ENCODE results near the gene POGZ. TPM values are rescaled to one million over a fixed set of nuclear protein-coding genes. Genes with fewer than 3 reads are reported as not detected.

The POGZ gene
- total and polyA plus RNA-seq, 2 of the 4 experiments (the other 2 are of a cell fraction) = 20.8 to 33.5 TPM

DNA sequence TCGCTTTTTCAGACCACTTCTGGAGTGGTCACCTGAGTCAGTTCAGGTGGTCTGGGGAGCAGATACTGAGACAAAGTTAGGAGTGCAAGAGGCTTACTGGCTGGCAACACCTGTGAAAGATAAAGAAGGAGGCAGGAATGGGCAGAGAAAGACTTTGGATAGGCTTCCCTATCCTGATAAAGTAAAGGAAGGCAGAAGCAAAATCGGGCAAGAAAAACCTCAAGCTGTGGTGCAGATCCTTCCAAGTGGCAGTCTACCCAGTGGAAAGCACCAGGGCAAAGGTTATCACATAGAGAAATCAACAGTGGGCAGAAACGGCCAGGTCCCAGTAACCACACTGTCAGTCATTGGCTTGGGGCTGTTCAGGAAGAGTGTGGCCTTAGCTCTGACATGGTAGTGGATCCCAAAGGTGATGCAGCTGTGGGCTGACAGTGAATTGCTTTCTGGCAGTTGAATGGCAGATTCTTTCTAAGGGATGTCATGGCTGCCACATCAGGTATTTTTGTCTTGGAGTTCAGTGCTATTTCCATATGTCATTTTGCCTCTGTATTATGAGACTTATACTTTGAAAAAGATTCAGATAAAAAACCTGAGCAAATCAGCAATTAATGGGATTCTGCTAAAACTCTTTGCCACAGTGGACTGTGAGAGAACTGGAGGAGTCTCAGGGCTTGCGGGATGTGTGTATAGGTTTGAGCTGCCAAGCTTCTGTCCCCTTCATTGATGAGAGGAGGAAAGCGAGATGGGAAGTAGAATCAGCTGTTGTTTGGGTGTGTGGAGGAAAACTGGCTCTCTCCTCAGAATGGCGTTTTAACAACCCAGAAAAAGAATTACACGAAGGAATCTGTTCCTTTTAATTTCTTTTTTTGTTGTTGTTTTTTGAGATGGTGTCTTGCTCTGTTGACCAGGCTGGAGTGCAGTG, 43.8 kb upstream of the POGZ start:
- no peak overlapping the region for H3K56ac ChIP-seq (ENCODE audit: extremely low read depth, insufficient read depth, low read length)
- ChIA-PET POLR2A (ENCODE audit: unreplicated experiment) (no interaction called here), CTCF (interaction anchor here (0.6 kb wide), 1 partner anchor 197 kb away, joined by 4 read pairs; no protein-coding TSS in a partner anchor)
- no peaks in the 10 kb centered on the region for H4K20me1 ChIP-seq (ENCODE audit: insufficient read depth, low read length)
- H2BK120ac ChIP-seq (ENCODE audit: low read depth, low read length) = no peak overlapping the region
- no peaks in the 10 kb centered on the region for H3K79me1 ChIP-seq (ENCODE audit: low read depth in 1 of 2, low read length in 2 of 2)
- no peak overlapping the region for H3K9ac ChIP-seq (ENCODE audit: low read depth, low read length)
- no peak overlapping the region for H3K23ac ChIP-seq (ENCODE audit: low read depth, low read length)
- ATAC-seq (ENCODE audit: low read depth) = no peak
- H3K14ac ChIP-seq (replicated peaks; ENCODE audit: low read depth, low read length) = no peak overlapping the region
- no peak overlapping the region for H3K4ac ChIP-seq (ENCODE audit: low read depth, low read length)
- H3K27ac ChIP-seq (ENCODE audit: insufficient read depth, low read length) = no peak overlapping the region
- H3K9me3 ChIP-seq (ENCODE audit: control insufficient read depth, insufficient read depth, low read length) = no peaks in the 10 kb centered on the region
- no peak overlapping the region; the same call in 1 of the 2 replicates for H2AK5ac ChIP-seq (ENCODE audit: low read depth, low read length)
- TF ChIP-seq, protein P1, sequence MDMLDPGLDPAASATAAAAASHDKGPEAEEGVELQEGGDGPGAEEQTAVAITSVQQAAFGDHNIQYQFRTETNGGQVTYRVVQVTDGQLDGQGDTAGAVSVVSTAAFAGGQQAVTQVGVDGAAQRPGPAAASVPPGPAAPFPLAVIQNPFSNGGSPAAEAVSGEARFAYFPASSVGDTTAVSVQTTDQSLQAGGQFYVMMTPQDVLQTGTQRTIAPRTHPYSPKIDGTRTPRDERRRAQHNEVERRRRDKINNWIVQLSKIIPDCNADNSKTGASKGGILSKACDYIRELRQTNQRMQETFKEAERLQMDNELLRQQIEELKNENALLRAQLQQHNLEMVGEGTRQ (IDR thresholded peaks at IDR 0.05; ENCODE audit: low read depth, low read length) = no peak
- no peak for TF ChIP-seq CHD1 (IDR thresholded peaks at IDR 0.05; ENCODE audit: low read depth, low read length)
- TF ChIP-seq MXI1 (IDR thresholded peaks at IDR 0.05; ENCODE audit: borderline replicate concordance, low read depth, low read length) = no peak
- TF ChIP-seq BHLHE40 (IDR thresholded peaks at IDR 0.05; ENCODE audit: low read depth, low read length) = no peak
- TF ChIP-seq, protein P2, sequence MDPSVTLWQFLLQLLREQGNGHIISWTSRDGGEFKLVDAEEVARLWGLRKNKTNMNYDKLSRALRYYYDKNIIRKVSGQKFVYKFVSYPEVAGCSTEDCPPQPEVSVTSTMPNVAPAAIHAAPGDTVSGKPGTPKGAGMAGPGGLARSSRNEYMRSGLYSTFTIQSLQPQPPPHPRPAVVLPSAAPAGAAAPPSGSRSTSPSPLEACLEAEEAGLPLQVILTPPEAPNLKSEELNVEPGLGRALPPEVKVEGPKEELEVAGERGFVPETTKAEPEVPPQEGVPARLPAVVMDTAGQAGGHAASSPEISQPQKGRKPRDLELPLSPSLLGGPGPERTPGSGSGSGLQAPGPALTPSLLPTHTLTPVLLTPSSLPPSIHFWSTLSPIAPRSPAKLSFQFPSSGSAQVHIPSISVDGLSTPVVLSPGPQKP (IDR thresholded peaks at IDR 0.05; ENCODE audit: borderline replicate concordance, low read depth, low read length) = no peak
- TF ChIP-seq RFX5 (IDR thresholded peaks at IDR 0.05; ENCODE audit: low read depth, low read length) = no peak
- TF ChIP-seq, protein P3, sequence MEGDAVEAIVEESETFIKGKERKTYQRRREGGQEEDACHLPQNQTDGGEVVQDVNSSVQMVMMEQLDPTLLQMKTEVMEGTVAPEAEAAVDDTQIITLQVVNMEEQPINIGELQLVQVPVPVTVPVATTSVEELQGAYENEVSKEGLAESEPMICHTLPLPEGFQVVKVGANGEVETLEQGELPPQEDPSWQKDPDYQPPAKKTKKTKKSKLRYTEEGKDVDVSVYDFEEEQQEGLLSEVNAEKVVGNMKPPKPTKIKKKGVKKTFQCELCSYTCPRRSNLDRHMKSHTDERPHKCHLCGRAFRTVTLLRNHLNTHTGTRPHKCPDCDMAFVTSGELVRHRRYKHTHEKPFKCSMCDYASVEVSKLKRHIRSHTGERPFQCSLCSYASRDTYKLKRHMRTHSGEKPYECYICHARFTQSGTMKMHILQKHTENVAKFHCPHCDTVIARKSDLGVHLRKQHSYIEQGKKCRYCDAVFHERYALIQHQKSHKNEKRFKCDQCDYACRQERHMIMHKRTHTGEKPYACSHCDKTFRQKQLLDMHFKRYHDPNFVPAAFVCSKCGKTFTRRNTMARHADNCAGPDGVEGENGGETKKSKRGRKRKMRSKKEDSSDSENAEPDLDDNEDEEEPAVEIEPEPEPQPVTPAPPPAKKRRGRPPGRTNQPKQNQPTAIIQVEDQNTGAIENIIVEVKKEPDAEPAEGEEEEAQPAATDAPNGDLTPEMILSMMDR (conservative IDR thresholded peaks at IDR 0.05; ENCODE audit: low read depth, low read length) = no peak
- no peak for TF ChIP-seq SMC3 (IDR thresholded peaks at IDR 0.05; ENCODE audit: low read depth, low read length)
- dilution Hi-C loops (cut with HindIII; ENCODE audit: low sequenced_read_pairs, unreplicated experiment) (no loop called here), in situ Hi-C loops (cut with MboI; ENCODE audit: low sequenced_read_pairs) (no loop called here), intact Hi-C loops (cut with micrococcal nuclease) (no loop called here)
- no peaks in the 10 kb centered on the region for H3K36me3 ChIP-seq (ENCODE audit: control insufficient read depth, insufficient read depth, low read length)
- peak overlapping the region; percentile 4 for H2AFZ ChIP-seq (replicated peaks; ENCODE audit: low read length, poor library complexity)
- no peak overlapping the region for H3K4me2 ChIP-seq (ENCODE audit: low read depth, low read length)
- H2BK5ac ChIP-seq (ENCODE audit: low read depth, low read length, poor library complexity, severe bottlenecking) = no peak overlapping the region
- BruUV-seq (replicated peaks) = no TSS peak
- H2BK20ac ChIP-seq (ENCODE audit: low read depth, low read length) = no peak overlapping the region
- no peak overlapping the region for H2BK15ac ChIP-seq (ENCODE audit: low read depth, low read length)
- no peak overlapping the region for H3K18ac ChIP-seq (ENCODE audit: low read depth, low read length)
- H3K9me1 ChIP-seq (ENCODE audit: insufficient read depth, low read length) = no peaks in the 10 kb centered on the region; the same call in 1 of the 2 replicates
- no peak overlapping the region for H4K5ac ChIP-seq (ENCODE audit: low read depth, low read length)
- no peak overlapping the region for H4K8ac ChIP-seq (ENCODE audit: low read depth in 2 of 2, low read length in 2 of 2)
- no peak overlapping the region for H4K91ac ChIP-seq (ENCODE audit: insufficient read depth, low read depth, low read length)
- no peak overlapping the region for H2AK9ac ChIP-seq (replicated peaks; ENCODE audit: low read depth, low read length, poor library complexity)
- H3K27me3 ChIP-seq (ENCODE audit: control insufficient read depth, insufficient read depth, low read length) = peaks cover 17% of the 10 kb centered on the region
- no peak for DNase-seq
- H3K4me1 ChIP-seq (ENCODE audit: control insufficient read depth, insufficient read depth, low read length) = peaks cover 1% of the 10 kb centered on the region; the same call in 1 of the 2 replicates
- 40% methylated on average over 2 of the region's 7 CpGs; no CpG with 5 or more reads in 1 of the 2 experiments for WGBS, 2 experiments (ENCODE audit: extremely low coverage in 2 of 2, insufficient read length in 1 of 2)
- H3K4me3 ChIP-seq (ENCODE audit: insufficient read depth, low read depth, low read length) = no peak overlapping the region

Measured in IMR-90 (cell line).